Osteoblast (primary cell): Measurements from ENCODE around the gene RNASET2. TPM values are rescaled to one million over a fixed set of nuclear protein-coding genes. Genes with fewer than 3 reads are reported as not detected.

Source experiments
- DNase-seq: peaks from one replicate; pipeline ENCODE4 v3.0.0; 2011; ENCODE audit warnings: low spot score, mixed read lengths; ENCODE audit not compliant: insufficient read length; ENCODE audit errors: missing footprints
- H2AFZ ChIP-seq: 2 replicates; pipeline ENCODE4 v1.6.0; 2011; ENCODE audit warnings: mild to moderate bottlenecking, low read length
- H3K27ac ChIP-seq: 2 replicates; pipeline ENCODE4 v1.5.1; 2011; ENCODE audit warnings: mild to moderate bottlenecking, low read depth, low read length, moderate library complexity
- H3K27me3 ChIP-seq: 2 replicates; pipeline ENCODE4 v1.6.0; 2012; ENCODE audit warnings: mild to moderate bottlenecking, control low read depth, inconsistent platforms, low read length, moderate library complexity; ENCODE audit not compliant: insufficient read depth
- H3K36me3 ChIP-seq: 2 replicates; pipeline ENCODE4 v1.5.1; 2011; ENCODE audit warnings: mild to moderate bottlenecking, low read length, control low read depth, moderate library complexity; ENCODE audit not compliant: insufficient read depth
- H3K4me1 ChIP-seq: 2 replicates; pipeline ENCODE4 v1.5.1; 2011; ENCODE audit warnings: mild to moderate bottlenecking, low read length, control low read depth, moderate library complexity; ENCODE audit not compliant: insufficient read depth
- H3K4me2 ChIP-seq: 2 replicates; pipeline ENCODE4 v1.6.0; 2011; ENCODE audit warnings: mild to moderate bottlenecking, low read length; ENCODE audit not compliant: insufficient read depth
- H3K4me3 ChIP-seq: fragments of 200-600 bp; sonication (generic); 3 replicates; pipeline ENCODE4 v1.5.1; 2012; ENCODE audit warnings: mild to moderate bottlenecking, low read length, inconsistent platforms; ENCODE audit not compliant: insufficient read depth
- H3K79me2 ChIP-seq: 2 replicates; pipeline ENCODE4 v1.6.0; 2012; ENCODE audit warnings: mild to moderate bottlenecking, low read length, control low read depth, inconsistent platforms; ENCODE audit not compliant: insufficient read depth
- H3K9me3 ChIP-seq: 2 replicates; pipeline ENCODE4 v1.5.1; 2011; ENCODE audit warnings: low read depth, low read length, control low read depth
- H4K20me1 ChIP-seq: 2 replicates; pipeline ENCODE4 v1.6.0; 2012; ENCODE audit warnings: mild to moderate bottlenecking, low read length, control low read depth; ENCODE audit not compliant: insufficient read depth
- CTCF ChIP-seq: IDR thresholded peaks from 2 replicates; pipeline ENCODE4 v1.5.1; 2011; ENCODE audit warnings: mild to moderate bottlenecking, low read depth, low read length, moderate library complexity; ENCODE audit errors: extremely low read depth
- total RNA-seq: library from RNA; depleted of rRNA; stranded (reverse); fragments of >200 nt; gene quantifications from 2 replicates; pipeline ENCODE4 v1.2.3, GENCODE V29; 2012

Gene RNASET2
- total RNA-seq, 1 donor, result 47.8 TPM

GRCh38 chr6:166904101-166904746 lies 52.1 kb downstream of the RNASET2 start:
- Histone ChIP-seq H3K36me3 (no peaks in the 10 kb centered on the region), H3K4me3 (no peak overlapping the region), H3K27me3 (peaks cover 12% of the 10 kb centered on the region), H3K4me1 (no peaks in the 10 kb centered on the region), H2AFZ (no peak overlapping the region), H4K20me1 (no peaks in the 10 kb centered on the region), H3K79me2 (no peaks in the 10 kb centered on the region), H3K4me2 (no peak overlapping the region), H3K9me3 (no peaks in the 10 kb centered on the region), H3K27ac (no peak overlapping the region)
- peak; percentile 87 for DNase-seq
- no peak for TF ChIP-seq CTCF

GRCh38 chr6:166903500-166903899 lies 52.9 kb downstream of the RNASET2 start:
- H3K9me3 ChIP-seq, result no peaks in the 10 kb centered on the region
- H3K4me1 ChIP-seq, result no peaks in the 10 kb centered on the region
- H3K27me3 ChIP-seq, result peaks cover 12% of the 10 kb centered on the region
- no peak for TF ChIP-seq CTCF
- no peaks in the 10 kb centered on the region for H3K36me3 ChIP-seq
- no peaks in the 10 kb centered on the region for H4K20me1 ChIP-seq
- H3K4me3 ChIP-seq, result no peak overlapping the region
- H3K79me2 ChIP-seq, result no peaks in the 10 kb centered on the region
- no peak overlapping the region for H3K27ac ChIP-seq
- no peak overlapping the region for H2AFZ ChIP-seq
- no peak overlapping the region for H3K4me2 ChIP-seq
- DNase-seq, result no peak

- Histone ChIP-seq H3K79me2 (no peaks in the 10 kb centered on the region), H3K9me3 (no peaks in the 10 kb centered on the region), H3K4me3 (no peak overlapping the region), H3K27ac (no peak overlapping the region), H4K20me1 (no peaks in the 10 kb centered on the region), H3K4me1 (no peaks in the 10 kb centered on the region), H2AFZ (no peak overlapping the region), H3K27me3 (peaks cover 12% of the 10 kb centered on the region), H3K36me3 (no peaks in the 10 kb centered on the region), H3K4me2 (no peak overlapping the region)
- no peak for TF ChIP-seq CTCF
- DNase-seq, result peak; percentile 62
Measured at GRCh38 chr6:166903027-166903426, 53.3 kb downstream of the RNASET2 start.

GRCh38 chr6:166902211-166902755 lies 54.1 kb downstream of the RNASET2 start:
- Histone ChIP-seq H3K79me2 (no peaks in the 10 kb centered on the region), H3K4me1 (no peaks in the 10 kb centered on the region), H3K4me2 (no peak overlapping the region), H3K4me3 (no peak overlapping the region), H3K27me3 (peaks cover 8% of the 10 kb centered on the region), H2AFZ (no peak overlapping the region), H3K27ac (no peak overlapping the region), H4K20me1 (no peaks in the 10 kb centered on the region), H3K9me3 (no peaks in the 10 kb centered on the region), H3K36me3 (no peaks in the 10 kb centered on the region)
- no peak for TF ChIP-seq CTCF
- DNase-seq, result no peak
